Spleen (tissue), 11 donors: ENCODE measurements around the gene RING1. TPM values are rescaled to one million over a fixed set of nuclear protein-coding genes. Genes with fewer than 3 reads are reported as not detected.

ENCODE experiments used
- DNase-seq: peaks from one replicate; pipeline ENCODE4 v3.0.0-alpha.2; 2020
- H3K27ac ChIP-seq, 8 donors: fragments of 200-600 bp; sonication (generic) in 7 of 8; 1 replicate in 4 of 8; 2 replicates in 4 of 8; pipeline versions ENCODE4 v1.5.0 to v1.8.0; 2016 to 2021; ENCODE audit warnings: inconsistent platforms in 4 of 8, mild to moderate bottlenecking in 4 of 8, moderate library complexity in 1 of 8
- H3K27me3 ChIP-seq, 7 donors: fragments of 200-600 bp; sonication (generic) in 6 of 7; replicated peaks in 1 of 7; 1 replicate in 4 of 7; 2 replicates in 3 of 7; pipeline versions ENCODE4 v1.5.0 to v1.8.0; 2016 to 2021; ENCODE audit warnings: inconsistent platforms in 3 of 7, mild to moderate bottlenecking in 1 of 7
- H3K36me3 ChIP-seq, 6 donors: fragments of 200-600 bp; sonication (generic) in 5 of 6; 1 replicate in 4 of 6; 2 replicates in 2 of 6; pipeline versions ENCODE4 v1.5.0 to v1.8.0; 2016 to 2021; ENCODE audit warnings: inconsistent platforms in 2 of 6
- H3K4me1 ChIP-seq, 6 donors: fragments of 200-600 bp; sonication (generic) in 5 of 6; 1 replicate in 3 of 6; 2 replicates in 3 of 6; pipeline versions ENCODE4 v1.5.0 to v1.8.0; 2016 to 2021; ENCODE audit warnings: inconsistent platforms in 3 of 6
- H3K4me3 ChIP-seq, 8 donors: fragments of 200-600 bp; sonication (generic) in 7 of 8; 1 replicate in 4 of 8; 2 replicates in 4 of 8; pipeline versions ENCODE4 v1.5.0 to v1.8.0; 2016 to 2021; ENCODE audit warnings: inconsistent platforms in 4 of 8, mild to moderate bottlenecking in 4 of 8, moderate library complexity in 2 of 8
- H3K9me3 ChIP-seq, 8 donors: fragments of 200-600 bp; sonication (generic) in 7 of 8; 1 replicate in 4 of 8; 2 replicates in 4 of 8; pipeline versions ENCODE4 v1.5.0 to v1.8.0; 2016 to 2021; ENCODE audit warnings: inconsistent platforms in 4 of 8
- CTCF ChIP-seq, 11 experiments: fragments of 200-600 bp in 7 of 11; fragments of 450-650 bp in 4 of 11; sonication (generic) in 4 of 11; IDR thresholded peaks in 8 of 11; conservative IDR thresholded peaks in 3 of 11; 1 replicate in 7 of 11; 2 replicates in 4 of 11; pipeline versions ENCODE4 v1.4.0 to v1.8.0; 2016 to 2021; ENCODE audit warnings: antibody characterized with exemption in 11 of 11, inconsistent platforms in 4 of 11, mild to moderate bottlenecking in 1 of 11
- POLR2A ChIP-seq, 3 donors: fragments of 450-650 bp; IDR thresholded peaks; one replicate each; pipeline ENCODE4 v1.5.1; 2017; ENCODE audit warnings: antibody characterized with exemption in 3 of 3, mild to moderate bottlenecking in 1 of 3
- POLR2AphosphoS5 ChIP-seq, 3 donors: sonication (generic); formaldehyde crosslinking; IDR thresholded peaks; one replicate each; pipeline ENCODE4 v1.5.1; 2017; ENCODE audit warnings: antibody characterized with exemption in 3 of 3
- WGBS, 5 donors: extraction: QIAGEN DNeasy Blood & Tissue Kit in 3 of 5; methylation state at CpG; one replicate each; pipeline versions ENCODE4 v1.1.5 to v1.1.7; 2013 to 2018; 5-methylcytosine and 5-hydroxymethylcytosine counted together
- intact Hi-C: fragments of 100-400 bp; cut with DNase I; formaldehyde crosslinking; loops from one replicate; pipeline ENCODE4 v1.15.0; 2023; ENCODE audit warnings: low total_unique reads
- polyA plus RNA-seq, 3 donors: library from polyadenylated mRNA; stranded (reverse); fragments of 200-250 nt; gene quantifications; one replicate each; pipeline ENCODE4 v1.2.1, GENCODE V29; 2013
- total RNA-seq, 7 donors: library from RNA; depleted of rRNA in 3 of 7; stranded (reverse); fragments of >200 nt in 3 of 7; fragmentation: NEBNext Ultra II Directional in 4 of 7; extraction: Animal tissue kit (Norgen Biotek cat#: 25700) in 4 of 7; gene quantifications; one replicate each; pipeline versions ENCODE4 v1.1.0 to v1.2.1, GENCODE V29; 2016 to 2021
- donor health status: healthy with polysubstance abuse.
- donor health status: DM: no; HTN: no; CAD: no; lungs with moderate emphysema.
- donor health status: DM: no; HTN: no; CAD: no.
- donor health status: Bipolar disorder and iron deficiency.
- donor health status: healthy.
- donor health status: DM: no; HTN: no; CAD: no.
- donor health status: DM: yes; HTN: yes; CAD: no.

The RING1 gene
- total and polyA plus RNA-seq, 10 donors = 13.4 to 42.3 (median 31.0) TPM

GRCh38 chr6:33195304-33196165, 12.8 kb upstream of the RING1 start:
- 87 to 92% (median 89%) methylated on average over 14 to 15 of the region's 15 CpGs for WGBS, 5 donors
- intact Hi-C loops = no loop called here

GRCh38 chr6:33197431-33198048, 10.8 kb upstream of the RING1 start:
- peak overlapping the region in 1 of 8 donors; percentile 10 for H3K27ac ChIP-seq
- 47 to 60% (median 57%) methylated on average over 12 of the region's 12 CpGs for WGBS, 5 donors
- TF ChIP-seq CTCF (IDR thresholded peaks at IDR 0.05 in 8 of 11, conservative IDR thresholded peaks at IDR 0.05 in 3 of 11) = peak; percentile 13 to 79 (median 69)
- no peak for TF ChIP-seq POLR2A (IDR thresholded peaks at IDR 0.05)
- TF ChIP-seq POLR2AphosphoS5 (IDR thresholded peaks at IDR 0.05) = no peak

More at GRCh38 chr6:33195304-33196165, 12.8 kb upstream of the RING1 start:
- peaks cover 0 to 31% (median 16%) of the 10 kb centered on the region in 7 donors for H3K27me3 ChIP-seq
- H3K4me3 ChIP-seq = no peak overlapping the region
- no peak for DNase-seq
- H3K27ac ChIP-seq = no peak overlapping the region
- H3K4me1 ChIP-seq = peaks cover 14 to 69% (median 48%) of the 10 kb centered on the region in 6 donors
- peaks cover 0 to 50% (median 35%) of the 10 kb centered on the region in 6 donors for H3K36me3 ChIP-seq
- no peak for TF ChIP-seq CTCF (IDR thresholded peaks at IDR 0.05 in 8 of 11, conservative IDR thresholded peaks at IDR 0.05 in 3 of 11)
- TF ChIP-seq POLR2AphosphoS5 (IDR thresholded peaks at IDR 0.05) = peak in 2 of 3 donors; percentile 13 to 22
- H3K9me3 ChIP-seq = no peaks in the 10 kb centered on the region

GRCh38 chr6:33198159-33198852, 10.0 kb upstream of the RING1 start:
- 78 to 85% (median 82%) methylated on average over 6 of the region's 6 CpGs for WGBS, 5 donors
- Histone ChIP-seq H3K9me3 (no peaks in the 10 kb centered on the region), H3K4me1 (peaks cover 22 to 76% (median 55%) of the 10 kb centered on the region in 6 donors), H3K4me3 (peak overlapping the region in 1 of 8 donors; percentile 20), H3K27me3 (peaks cover 0 to 3% (median 0%) of the 10 kb centered on the region in 7 donors), H3K27ac (peak overlapping the region in 1 of 8 donors; percentile 39), H3K36me3 (peaks cover 0 to 68% (median 49%) of the 10 kb centered on the region in 6 donors)
- TF ChIP-seq POLR2AphosphoS5 (IDR thresholded peaks at IDR 0.05) (no peak), POLR2A (IDR thresholded peaks at IDR 0.05) (no peak), CTCF (IDR thresholded peaks at IDR 0.05 in 8 of 11, conservative IDR thresholded peaks at IDR 0.05 in 3 of 11) (no peak)
- intact Hi-C loops = no loop called here
- DNase-seq = peak; percentile 72

More at GRCh38 chr6:33197431-33198048, 10.8 kb upstream of the RING1 start:
- Histone ChIP-seq H3K9me3 (no peaks in the 10 kb centered on the region), H3K4me1 (peaks cover 22 to 76% (median 55%) of the 10 kb centered on the region in 6 donors), H3K27me3 (peaks cover 0 to 11% (median under 1%) of the 10 kb centered on the region in 7 donors), H3K4me3 (peak overlapping the region in 1 of 8 donors; percentile 20), H3K36me3 (peaks cover 0 to 60% (median 42%) of the 10 kb centered on the region in 6 donors)
- DNase-seq = peak; percentile 75
- intact Hi-C loops = no loop called here
